Keratinocyte (primary cell): Measurements from ENCODE around the gene ACO2. TPM values are rescaled to one million over a fixed set of nuclear protein-coding genes. Genes with fewer than 3 reads are reported as not detected.

Experiments
- DNase-seq: peaks from one replicate; pipeline ENCODE4 v3.0.0-alpha.2; 2011; ENCODE audit warnings: low read depth, missing footprints, low spot score
- FAIRE-seq: peaks from 2 replicates; lab custom pipeline; 2011; peaks lifted over from hg19 to GRCh38; lab: Jason Lieb, UNC
- H2AFZ ChIP-seq: 2 replicates; pipeline ENCODE4 v1.6.0; 2012; ENCODE audit warnings: low read length, control low read depth, inconsistent platforms; ENCODE audit not compliant: control insufficient read depth
- H3K27ac ChIP-seq: 2 replicates; pipeline ENCODE4 v1.5.1; 2011; ENCODE audit warnings: low read length; ENCODE audit not compliant: control insufficient read depth, insufficient read depth
- H3K27me3 ChIP-seq: 3 replicates; pipeline ENCODE4 v1.6.0; 2011; ENCODE audit warnings: low read length; ENCODE audit not compliant: control insufficient read depth, insufficient read depth; ENCODE audit errors: extremely low read depth
- H3K36me3 ChIP-seq, 2 experiments: 2 replicates in 1 of 2; 3 replicates in 1 of 2; pipeline ENCODE4 v1.5.1; 2011; ENCODE audit warnings: low read length in 2 of 2, mild to moderate bottlenecking in 1 of 2; ENCODE audit not compliant: control insufficient read depth in 2 of 2, insufficient read depth in 2 of 2; ENCODE audit errors: extremely low read depth in 1 of 2
- H3K4me1 ChIP-seq: 3 replicates; pipeline ENCODE4 v1.5.1; 2011; ENCODE audit warnings: low read length; ENCODE audit not compliant: control insufficient read depth, insufficient read depth; ENCODE audit errors: extremely low read depth
- H3K4me2 ChIP-seq: 3 replicates; pipeline ENCODE4 v1.6.0; 2011; ENCODE audit warnings: low read depth, low read length; ENCODE audit not compliant: control insufficient read depth, insufficient read depth; ENCODE audit errors: extremely low read depth
- H3K4me3 ChIP-seq, 3 experiments: fragments of 200-600 bp in 1 of 3; sonication (generic) in 1 of 3; 2 replicates in 2 of 3; 3 replicates in 1 of 3; pipeline ENCODE4 v1.5.1; 2011 to 2016; ENCODE audit warnings: low read length in 3 of 3, mild to moderate bottlenecking in 3 of 3, control low read depth in 2 of 3, inconsistent platforms in 1 of 3, low read depth in 1 of 3, mixed read lengths in 1 of 3, mixed run types in 1 of 3, moderate library complexity in 1 of 3; ENCODE audit not compliant: control insufficient read depth in 2 of 3, insufficient read depth in 2 of 3; ENCODE audit errors: extremely low read depth in 1 of 3
- H3K79me2 ChIP-seq: 2 replicates; pipeline ENCODE4 v1.6.0; 2012; ENCODE audit warnings: low read length; ENCODE audit not compliant: control insufficient read depth, insufficient read depth
- H3K9ac ChIP-seq: 3 replicates; pipeline ENCODE4 v1.6.0; 2011; ENCODE audit warnings: low read length; ENCODE audit not compliant: control insufficient read depth, insufficient read depth; ENCODE audit errors: extremely low read depth
- H3K9me1 ChIP-seq: 3 replicates; pipeline ENCODE4 v1.6.0; 2011; ENCODE audit warnings: low read length; ENCODE audit not compliant: control insufficient read depth, insufficient read depth; ENCODE audit errors: extremely low read depth
- H3K9me3 ChIP-seq: 2 replicates; pipeline ENCODE4 v1.5.1; 2012; ENCODE audit warnings: low read depth, low read length; ENCODE audit not compliant: control insufficient read depth
- H4K20me1 ChIP-seq: 3 replicates; pipeline ENCODE4 v1.6.0; 2011; ENCODE audit warnings: low read length; ENCODE audit not compliant: control insufficient read depth, insufficient read depth; ENCODE audit errors: extremely low read depth
- CTCF ChIP-seq, 3 experiments: IDR thresholded peaks in 1 of 3; conservative IDR thresholded peaks in 1 of 3; optimal IDR thresholded peaks in 1 of 3; 2 replicates in 2 of 3; 3 replicates in 1 of 3; pipeline versions ENCODE3 to v1.5.1; 2011; ENCODE audit warnings: low read length in 3 of 3, mild to moderate bottlenecking in 3 of 3, moderate library complexity in 2 of 3, control low read depth in 1 of 3, inconsistent platforms in 1 of 3; ENCODE audit not compliant: insufficient read depth in 2 of 3; ENCODE audit errors: extremely low read depth in 1 of 3
- EZH2 ChIP-seq: IDR thresholded peaks from one replicate; pipeline ENCODE4 v1.6.1; 2012; ENCODE audit warnings: inconsistent platforms, mild to moderate bottlenecking, low read length, moderate library complexity
- dilution Hi-C: fragments of 300-500 bp; cut with MboI; formaldehyde crosslinking; loops from one replicate; pipeline ENCODE4 v1.7.0; 2020; ENCODE audit warnings: low sequenced_read_pairs; ENCODE audit not compliant: extremely low pct_ligation_motif_present
- polyA plus RNA-seq, 5 experiments: library from polyadenylated mRNA; depleted of rRNA in 3 of 5; stranded (reverse) in 3 of 5; stranded (forward) in 1 of 5; unstranded in 1 of 5; fragments of >200 nt; gene quantifications; 1 replicate in 1 of 5; 2 replicates in 3 of 5; 3 replicates in 1 of 5; pipeline versions ENCODE4 v1.2.1 to v1.2.3, GENCODE V29; 2011 to 2012; ENCODE audit warnings: missing spikeins in 2 of 5, low read depth in 1 of 5, low replicate concordance in 1 of 5

Gene ACO2
- polyA plus RNA-seq, 1 donor (not counting 4 experiments of a cell fraction or from before 2014, with no cell fraction given): 37.2 TPM

GRCh38 chr22:41485033-41485432 lies 16.1 kb downstream of the ACO2 start:
- DNase-seq (no peak), FAIRE-seq (no peak)
- Histone ChIP-seq H3K9ac (peak overlapping the region; percentile 12), H3K4me3 (no peak overlapping the region), H2AFZ (no peak overlapping the region), H4K20me1 (peaks cover 7% of the 10 kb centered on the region), H3K79me2 (peaks cover 77% of the 10 kb centered on the region), H3K27ac (no peak overlapping the region), H3K4me2 (peak overlapping the region; percentile 8), H3K9me3 (no peaks in the 10 kb centered on the region), H3K9me1 (peaks cover 2% of the 10 kb centered on the region), H3K27me3 (no peaks in the 10 kb centered on the region), H3K4me1 (peaks cover 7% of the 10 kb centered on the region), H3K36me3 (peaks cover 0 to 6% of the 10 kb centered on the region in 2 experiments)
- dilution Hi-C loops: no loop called here
- no peak for TF ChIP-seq CTCF (optimal IDR thresholded peaks at IDR 0.05 in 1 of 3, IDR thresholded peaks at IDR 0.05 in 1 of 3, conservative IDR thresholded peaks at IDR 0.05 in 1 of 3; ENCODE audit: extremely low read depth in 1 of 3, insufficient read depth in 2 of 3, low read length in 3 of 3)
- no peak for TF ChIP-seq EZH2

- FAIRE-seq (no peak), DNase-seq (no peak)
- Histone ChIP-seq H3K79me2 (peaks cover 66% of the 10 kb centered on the region), H3K27me3 (no peaks in the 10 kb centered on the region), H3K9me3 (no peaks in the 10 kb centered on the region), H4K20me1 (peaks cover 4% of the 10 kb centered on the region), H3K9ac (no peak overlapping the region), H3K4me3 (no peak overlapping the region), H3K9me1 (peaks cover 2% of the 10 kb centered on the region), H3K27ac (no peak overlapping the region), H3K4me2 (no peak overlapping the region), H3K36me3 (peaks cover 0 to 6% of the 10 kb centered on the region in 2 experiments), H3K4me1 (peaks cover 1% of the 10 kb centered on the region), H2AFZ (no peak overlapping the region)
- no peak for TF ChIP-seq CTCF (optimal IDR thresholded peaks at IDR 0.05 in 1 of 3, IDR thresholded peaks at IDR 0.05 in 1 of 3, conservative IDR thresholded peaks at IDR 0.05 in 1 of 3; ENCODE audit: extremely low read depth in 1 of 3, insufficient read depth in 2 of 3, low read length in 3 of 3)
- TF ChIP-seq EZH2: no peak
- dilution Hi-C loops: no loop called here
These were observed 18.4 kb downstream of the ACO2 start for GRCh38 chr22:41487037-41487935.
